ENCODE measurements around the gene SNX5. TPM values are rescaled to one million over a fixed set of nuclear protein-coding genes. Genes with fewer than 3 reads are reported as not detected.

The SNX5 gene
- total and polyA plus RNA-seq, 9 of the 15 experiments (the other 6 are each of a cell fraction or from before 2014, with no cell fraction given) = 53.5 to 276 (median 160) TPM

- TF ChIP-seq HMGN3 (IDR thresholded peaks at IDR 0.05; ENCODE audit: borderline replicate concordance, extremely low read depth, insufficient read length, low read depth, low read length) (no peak), ZNF780A (CRISPR knock-in tag; IDR thresholded peaks at IDR 0.05) (no peak), CREM (IDR thresholded peaks at IDR 0.05; ENCODE audit: low read depth) (0 out of 2 replicates have a peak, but pooled peaks have one; percentile 41), E4F1 (CRISPR knock-in tag; IDR thresholded peaks at IDR 0.05; ENCODE audit: borderline replicate concordance) (no peak), LEF1 (IDR thresholded peaks at IDR 0.05) (peak; percentile 89), RCOR1 (IDR thresholded peaks at IDR 0.05; ENCODE audit: borderline replicate concordance in 1 of 2, low read depth in 2 of 2, low read length in 2 of 2) (peak; percentile 34 to 93; a peak in 3 of 4 replicates), ZNF384 (IDR thresholded peaks at IDR 0.05; ENCODE audit: low read depth, low read length) (no peak), MAFF (IDR thresholded peaks at IDR 0.05; ENCODE audit: low read length) (peak; percentile 41; the same call in 1 of the 2 replicates), GTF2E2 (tag; IDR thresholded peaks at IDR 0.05) (no peak), TARDBP (IDR thresholded peaks at IDR 0.05) (no peak), GTF2B (IDR thresholded peaks at IDR 0.05; ENCODE audit: extremely low read depth, insufficient read length) (no peak), MXD1 (CRISPR knock-in tag; IDR thresholded peaks at IDR 0.05; ENCODE audit: borderline replicate concordance, poor library complexity, severe bottlenecking) (no peak), KLF13 (tag; IDR thresholded peaks at IDR 0.05; ENCODE audit: borderline replicate concordance, low read depth) (no peak), ATF1 (CRISPR knock-in tag; IDR thresholded peaks at IDR 0.05) (no peak), ATF1 (tag; IDR thresholded peaks at IDR 0.05) (peak; percentile 33; the same call in 1 of the 2 replicates), POU5F1 (IDR thresholded peaks at IDR 0.05; ENCODE audit: borderline replicate concordance, low read depth, low read length, partially characterized antibody) (no peak)
Measured at GRCh38 chr20:17958373-17959256, 10.0 kb downstream of the SNX5 start (continued).

Data from K562 (cell line).